Glutamatergic neuron (in vitro differentiated cells): Measurements from ENCODE around the gene MBD3L1. TPM values are rescaled to one million over a fixed set of nuclear protein-coding genes. Genes with fewer than 3 reads are reported as not detected.

ENCODE experiments used
- DNase-seq: peaks from one replicate; pipeline ENCODE4 v3.0.0; 2022
- H3K27ac Mint-ChIP-seq: one replicate; pipeline ENCODE4 v1.8.0; 2020; ENCODE audit warnings: mild to moderate bottlenecking, mixed read lengths, inconsistent platforms; ENCODE audit not compliant: unreplicated experiment
- H3K27me3 Mint-ChIP-seq: one replicate; pipeline ENCODE4 v1.8.0; 2020; ENCODE audit warnings: mild to moderate bottlenecking, moderate library complexity, mixed read lengths, inconsistent platforms; ENCODE audit not compliant: unreplicated experiment
- H3K36me3 Mint-ChIP-seq: one replicate; pipeline ENCODE4 v1.8.0; 2020; ENCODE audit warnings: mild to moderate bottlenecking, mixed read lengths, inconsistent platforms; ENCODE audit not compliant: unreplicated experiment
- H3K4me1 Mint-ChIP-seq: one replicate; pipeline ENCODE4 v1.8.0; 2020; ENCODE audit warnings: mild to moderate bottlenecking, low read depth, mixed read lengths, inconsistent platforms; ENCODE audit not compliant: unreplicated experiment
- H3K4me3 Mint-ChIP-seq: one replicate; pipeline ENCODE4 v1.8.0; 2020; ENCODE audit warnings: mild to moderate bottlenecking, mixed read lengths, inconsistent platforms; ENCODE audit not compliant: unreplicated experiment
- H3K9me3 Mint-ChIP-seq: one replicate; pipeline ENCODE4 v1.8.0; 2020; ENCODE audit warnings: mild to moderate bottlenecking, moderate library complexity, mixed read lengths, inconsistent platforms; ENCODE audit not compliant: unreplicated experiment
- total RNA-seq: library from RNA; stranded (reverse); fragmentation: NEBNext Ultra II Directional; extraction: Animal tissue kit (Norgen Biotek cat#: 25700); gene quantifications from one replicate; pipeline ENCODE4 v1.2.1, GENCODE V29; 2021; ENCODE audit not compliant: unreplicated experiment
- TF ChIP-seq, protein P1 (sequence below): fragments of 200-600 bp; sonication (generic); IDR thresholded peaks from one replicate; pipeline ENCODE4 v1.5.0; 2021; ENCODE audit not compliant: partially characterized antibody, unreplicated experiment

MBD3L1 gene
- total RNA-seq, 1 donor from 2014 or later: not detected

DNA sequence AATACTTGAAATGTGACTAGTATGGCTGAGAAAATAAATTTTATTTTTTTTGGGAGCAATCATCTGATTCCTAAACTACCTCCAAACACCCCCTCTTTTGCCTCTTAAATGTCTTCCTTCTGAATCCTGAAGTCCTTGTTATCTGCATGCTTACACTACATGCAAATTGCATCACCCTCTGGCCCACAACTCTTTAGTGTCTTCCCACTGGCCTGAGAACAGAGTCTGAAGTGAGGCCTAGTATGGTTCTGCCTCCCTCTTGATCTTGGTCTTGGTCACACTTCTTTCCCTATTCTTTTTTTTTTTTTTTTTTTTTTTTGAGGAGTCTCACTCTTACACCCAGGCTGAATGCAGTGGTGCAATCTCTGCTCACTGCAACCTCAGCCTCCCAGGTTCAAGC, 4.9 kb upstream of the MBD3L1 start:
- no peak for DNase-seq
- Mint-ChIP-seq H3K36me3 (peaks cover 24% of the 10 kb centered on the region), H3K4me1 (no peaks in the 10 kb centered on the region), H3K4me3 (no peak overlapping the region), H3K27ac (no peak overlapping the region), H3K27me3 (peaks cover 10% of the 10 kb centered on the region), H3K9me3 (peaks cover 27% of the 10 kb centered on the region)
- TF ChIP-seq, protein P1, sequence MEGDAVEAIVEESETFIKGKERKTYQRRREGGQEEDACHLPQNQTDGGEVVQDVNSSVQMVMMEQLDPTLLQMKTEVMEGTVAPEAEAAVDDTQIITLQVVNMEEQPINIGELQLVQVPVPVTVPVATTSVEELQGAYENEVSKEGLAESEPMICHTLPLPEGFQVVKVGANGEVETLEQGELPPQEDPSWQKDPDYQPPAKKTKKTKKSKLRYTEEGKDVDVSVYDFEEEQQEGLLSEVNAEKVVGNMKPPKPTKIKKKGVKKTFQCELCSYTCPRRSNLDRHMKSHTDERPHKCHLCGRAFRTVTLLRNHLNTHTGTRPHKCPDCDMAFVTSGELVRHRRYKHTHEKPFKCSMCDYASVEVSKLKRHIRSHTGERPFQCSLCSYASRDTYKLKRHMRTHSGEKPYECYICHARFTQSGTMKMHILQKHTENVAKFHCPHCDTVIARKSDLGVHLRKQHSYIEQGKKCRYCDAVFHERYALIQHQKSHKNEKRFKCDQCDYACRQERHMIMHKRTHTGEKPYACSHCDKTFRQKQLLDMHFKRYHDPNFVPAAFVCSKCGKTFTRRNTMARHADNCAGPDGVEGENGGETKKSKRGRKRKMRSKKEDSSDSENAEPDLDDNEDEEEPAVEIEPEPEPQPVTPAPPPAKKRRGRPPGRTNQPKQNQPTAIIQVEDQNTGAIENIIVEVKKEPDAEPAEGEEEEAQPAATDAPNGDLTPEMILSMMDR: no peak

DNA sequence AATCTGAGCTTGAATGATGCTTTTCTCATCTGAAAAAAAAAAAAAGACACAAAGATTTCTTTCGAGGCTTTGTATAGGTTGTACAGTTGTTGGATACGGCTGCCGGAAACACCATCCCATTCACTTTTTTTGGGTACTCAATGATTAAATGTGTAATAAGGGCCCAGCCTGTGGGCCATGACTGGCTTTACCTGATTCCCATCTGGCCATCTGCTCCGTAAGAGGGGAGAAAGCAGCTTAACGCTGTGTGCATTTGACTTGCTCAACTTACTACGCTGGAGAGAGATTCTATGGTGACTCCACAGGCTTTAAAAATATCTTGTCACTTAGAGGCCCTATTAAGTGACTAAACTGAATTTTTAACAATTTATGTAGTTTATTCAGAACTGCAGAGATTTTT, 804 bp upstream of the MBD3L1 start:
- H3K27ac Mint-ChIP-seq: no peak overlapping the region
- H3K36me3 Mint-ChIP-seq: peaks cover 10% of the 10 kb centered on the region
- peaks cover 2% of the 10 kb centered on the region for H3K27me3 Mint-ChIP-seq
- H3K9me3 Mint-ChIP-seq: peaks cover 24% of the 10 kb centered on the region
- H3K4me3 Mint-ChIP-seq: peak overlapping the region; percentile 59
- TF ChIP-seq, protein P1: no peak
- DNase-seq: no peak
- H3K4me1 Mint-ChIP-seq: no peaks in the 10 kb centered on the region

DNA sequence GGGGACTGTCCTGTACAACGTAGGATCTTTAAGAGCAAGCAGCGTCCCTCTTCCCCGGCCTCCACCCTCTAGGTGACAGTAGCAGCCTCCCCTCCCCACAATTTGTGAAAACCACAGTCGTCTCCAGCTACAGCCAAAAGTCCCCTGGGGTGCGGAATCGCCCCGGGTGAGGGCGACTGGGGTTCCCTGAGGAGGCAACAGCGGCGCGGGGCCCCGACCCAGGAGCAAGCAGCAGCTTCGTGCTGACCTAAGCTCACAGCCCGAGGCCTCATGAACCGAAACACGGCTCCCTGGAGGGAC, 395 bp upstream of the MBD3L1 start:
- TF ChIP-seq, protein P1: no peak
- DNase-seq: peak; percentile 16
- Mint-ChIP-seq H3K27me3 (peaks cover 2% of the 10 kb centered on the region), H3K4me3 (peak overlapping the region; percentile 59), H3K27ac (no peak overlapping the region), H3K4me1 (no peaks in the 10 kb centered on the region), H3K9me3 (peaks cover 24% of the 10 kb centered on the region), H3K36me3 (peaks cover 10% of the 10 kb centered on the region)

DNA sequence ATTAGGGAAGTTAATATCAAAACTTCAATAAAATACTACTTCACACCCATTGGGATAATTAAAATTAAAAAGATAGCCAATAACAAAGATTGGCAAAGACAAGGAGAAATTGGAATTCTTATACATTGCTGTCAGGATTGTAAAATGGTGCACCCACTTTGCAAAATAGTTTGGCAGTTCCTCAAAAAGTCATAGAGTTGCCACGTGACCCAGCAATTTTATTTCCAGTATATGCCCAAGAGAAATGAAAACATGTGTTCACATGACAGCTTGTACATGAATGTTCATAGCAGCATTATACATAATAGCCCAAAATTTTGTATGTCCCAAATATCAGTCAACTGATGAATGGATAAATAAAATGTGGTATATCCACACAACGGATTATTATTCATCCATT, 3.3 kb downstream of the MBD3L1 start:
- peaks cover 2% of the 10 kb centered on the region for H3K27me3 Mint-ChIP-seq
- no peak overlapping the region for H3K4me3 Mint-ChIP-seq
- H3K36me3 Mint-ChIP-seq: peaks cover 15% of the 10 kb centered on the region
- H3K4me1 Mint-ChIP-seq: no peaks in the 10 kb centered on the region
- no peak overlapping the region for H3K27ac Mint-ChIP-seq
- no peak for DNase-seq
- peaks cover 20% of the 10 kb centered on the region for H3K9me3 Mint-ChIP-seq
- TF ChIP-seq, protein P1: no peak

DNA sequence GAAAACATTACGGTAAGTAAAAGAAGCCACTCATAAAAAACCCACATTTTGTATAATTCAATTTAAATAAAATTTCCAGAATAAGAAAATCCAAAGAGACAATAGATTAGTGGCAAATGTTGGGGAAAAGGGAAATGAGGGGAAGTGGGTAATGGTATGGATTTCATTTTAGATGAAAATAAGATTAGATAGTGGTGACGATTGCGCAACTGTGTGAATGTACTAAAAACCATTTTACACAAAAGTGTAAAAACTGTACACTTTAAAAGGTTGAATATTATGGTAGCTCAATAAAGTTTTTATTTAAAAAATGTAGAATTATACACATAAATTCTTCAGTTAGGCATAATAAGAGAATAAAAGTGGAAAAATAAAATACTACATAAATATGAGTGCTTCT, 3.7 kb downstream of the MBD3L1 start:
- no peaks in the 10 kb centered on the region for H3K4me1 Mint-ChIP-seq
- H3K9me3 Mint-ChIP-seq: peaks cover 22% of the 10 kb centered on the region
- peaks cover 15% of the 10 kb centered on the region for H3K36me3 Mint-ChIP-seq
- no peak overlapping the region for H3K27ac Mint-ChIP-seq
- no peak for DNase-seq
- no peak overlapping the region for H3K4me3 Mint-ChIP-seq
- TF ChIP-seq, protein P1: no peak
- peaks cover 2% of the 10 kb centered on the region for H3K27me3 Mint-ChIP-seq
